Dendritic cell treated with granulocyte-macrophage colony-stimulating factor and Interleukin-4, amounts not matched to agents 40 ng/mL and 50 ng/mL, for 4 days (primary cell): Measurements from ENCODE around the gene HAVCR2.

Experiments
- H3K27ac Mint-ChIP-seq: one replicate; pipeline ENCODE4 v1.8.0; 2022; ENCODE audit warnings: mild to moderate bottlenecking, mixed read lengths
- H3K27me3 Mint-ChIP-seq: one replicate; pipeline ENCODE4 v1.8.0; 2022; ENCODE audit warnings: mild to moderate bottlenecking, mixed read lengths
- H3K36me3 Mint-ChIP-seq: one replicate; pipeline ENCODE4 v1.8.0; 2022; ENCODE audit warnings: low read depth, mixed read lengths
- H3K4me1 Mint-ChIP-seq: one replicate; pipeline ENCODE4 v1.8.0; 2022; ENCODE audit warnings: low read depth, mixed read lengths
- H3K4me3 Mint-ChIP-seq: one replicate; pipeline ENCODE4 v1.8.0; 2022; ENCODE audit warnings: mild to moderate bottlenecking, moderate library complexity, mixed read lengths
- H3K9me3 Mint-ChIP-seq: one replicate; pipeline ENCODE4 v1.8.0; 2022; ENCODE audit warnings: mixed read lengths
- intact Hi-C: fragments of 100-400 bp; cut with micrococcal nuclease; formaldehyde crosslinking; loops from one replicate; pipeline ENCODE4 v1.15.0; 2022

HAVCR2 gene

DNA sequence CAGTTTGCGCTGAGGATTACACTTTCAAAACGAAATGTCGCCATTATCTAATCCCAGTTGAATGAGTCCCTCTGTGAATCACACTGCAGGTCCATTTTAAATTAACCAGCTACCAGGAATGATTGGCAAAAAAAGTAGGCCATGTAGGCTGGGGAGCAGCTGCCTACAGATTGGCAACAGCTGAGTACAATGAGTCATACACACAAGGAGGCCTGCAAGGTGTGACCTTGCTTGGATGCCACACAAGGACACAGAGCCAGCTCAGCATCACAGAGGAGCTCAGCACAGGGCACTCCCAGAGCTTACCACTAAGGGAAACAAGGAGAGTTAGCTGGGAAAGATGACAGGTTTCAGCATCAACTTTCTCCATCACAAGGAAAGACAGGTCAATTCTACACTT, 62.8 kb downstream of the HAVCR2 start:
- Mint-ChIP-seq H3K4me1 (peaks cover 8% of the 10 kb centered on the region), H3K27ac (no peak overlapping the region)

DNA sequence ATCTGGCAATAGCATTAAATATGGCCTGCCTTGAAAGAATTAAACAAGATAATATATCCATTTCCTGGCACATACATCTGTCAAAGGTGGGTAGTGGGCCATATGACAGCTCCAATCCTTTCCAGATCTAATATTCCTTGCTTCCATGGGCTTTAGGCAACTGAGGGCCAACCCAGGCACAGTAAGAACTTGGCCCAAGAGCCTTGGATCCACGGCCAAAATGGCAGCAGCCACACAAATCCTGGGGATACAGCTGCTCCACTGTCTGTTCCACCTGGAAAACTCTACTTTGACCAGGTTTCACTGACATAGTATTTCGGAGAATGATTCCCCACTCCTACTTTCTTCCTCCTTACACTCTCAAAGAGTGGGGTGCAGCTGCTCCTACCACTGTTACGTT, 63.2 kb downstream of the HAVCR2 start:
- no peak overlapping the region for H3K4me3 Mint-ChIP-seq
- peaks cover 8% of the 10 kb centered on the region for H3K4me1 Mint-ChIP-seq
- intact Hi-C loops, result no loop called here
- peaks cover 3% of the 10 kb centered on the region for H3K27me3 Mint-ChIP-seq
- no peak overlapping the region for H3K27ac Mint-ChIP-seq
- no peaks in the 10 kb centered on the region for H3K9me3 Mint-ChIP-seq
- no peaks in the 10 kb centered on the region for H3K36me3 Mint-ChIP-seq

More for the DNA sequence above, 62.8 kb downstream of the HAVCR2 start:
- H3K27me3 Mint-ChIP-seq, result peaks cover 3% of the 10 kb centered on the region
- no peaks in the 10 kb centered on the region for H3K9me3 Mint-ChIP-seq
- H3K4me3 Mint-ChIP-seq, result no peak overlapping the region
- intact Hi-C loops, result no loop called here
- H3K36me3 Mint-ChIP-seq, result no peaks in the 10 kb centered on the region

DNA sequence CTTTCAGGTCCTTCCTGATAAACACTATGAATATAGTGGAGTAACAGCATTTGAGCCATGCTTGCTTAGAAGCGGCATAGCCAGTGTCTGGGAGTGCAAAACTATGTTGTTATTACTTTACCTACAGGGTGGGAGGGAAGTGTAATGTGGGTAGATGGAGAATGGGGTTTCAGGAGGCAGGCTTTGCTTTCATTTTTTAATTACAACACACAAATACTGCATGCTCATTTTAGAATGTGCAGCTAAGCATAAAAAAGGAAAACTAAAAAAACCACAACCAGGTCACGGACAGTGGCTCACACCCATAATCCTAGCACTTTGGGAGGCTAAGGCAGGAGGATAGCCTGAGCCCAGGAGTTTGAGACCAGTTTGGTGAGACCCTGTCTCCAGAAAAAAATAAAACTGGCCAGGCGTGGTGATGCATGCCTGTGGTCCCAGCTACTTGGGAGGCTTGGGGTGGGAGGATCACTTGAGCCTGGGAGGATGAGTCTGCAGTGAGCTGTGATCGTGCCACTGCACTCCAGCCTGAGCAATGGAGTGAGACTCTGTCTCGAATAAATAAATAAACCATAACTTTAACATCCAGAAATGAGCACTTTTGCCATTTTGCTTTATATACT, 70.2 kb downstream of the HAVCR2 start:
- intact Hi-C loops, result no loop called here
- Mint-ChIP-seq H3K4me1 (no peaks in the 10 kb centered on the region), H3K9me3 (no peaks in the 10 kb centered on the region), H3K36me3 (no peaks in the 10 kb centered on the region), H3K4me3 (no peak overlapping the region), H3K27me3 (no peaks in the 10 kb centered on the region), H3K27ac (no peak overlapping the region)
